GM12892 (cell line): Measurements from ENCODE around the gene PEX26.
A peak's percentile ranks its signal among the peaks of the same experiment; 100 is the strongest.
"Not testable (repeated sequence)": the region's sequence is repeated elsewhere in the genome, so short reads cannot be mapped to it uniquely, and the experiment has no call there.

Experiments
- DNase-seq: peaks from one replicate; pipeline ENCODE4 v3.0.0; 2011; ENCODE audit not compliant: insufficient read length
- FAIRE-seq: peaks from 2 replicates; lab custom pipeline; 2011; peaks lifted over from hg19 to GRCh38; lab: Jason Lieb, UNC
- POLR2A ChIP-seq: IDR thresholded peaks from 2 replicates; pipeline ENCODE4 v1.6.1; 2011; ENCODE audit warnings: low read depth, low read length, control low read depth
- POLR2AphosphoS5 ChIP-seq: IDR thresholded peaks from 2 replicates; pipeline ENCODE4 v1.6.1; 2011; ENCODE audit warnings: low read depth, low read length, control low read depth
- TAF1 ChIP-seq: IDR thresholded peaks from 2 replicates; pipeline ENCODE4 v1.6.1; 2011; ENCODE audit warnings: low read depth, mild to moderate bottlenecking, control low read depth, low read length, borderline replicate concordance

PEX26 gene

GRCh38 chr22:18044548-18045271 lies 33.1 kb upstream of the PEX26 start:
- DNase-seq (no peak), FAIRE-seq (no peak)
- TF ChIP-seq POLR2AphosphoS5, result no peak
- no peak for TF ChIP-seq TAF1
- TF ChIP-seq POLR2A, result no peak

GRCh38 chr22:18045794-18046193 lies 32.0 kb upstream of the PEX26 start:
- no peak for DNase-seq
- FAIRE-seq, result no peak
- TF ChIP-seq TAF1, result no peak

- FAIRE-seq, result no peak
- no peak for DNase-seq
- TF ChIP-seq POLR2AphosphoS5 (no peak), TAF1 (no peak), POLR2A (no peak)
Observed at GRCh38 chr22:18048041-18048440, 29.7 kb upstream of the PEX26 start.

DNA sequence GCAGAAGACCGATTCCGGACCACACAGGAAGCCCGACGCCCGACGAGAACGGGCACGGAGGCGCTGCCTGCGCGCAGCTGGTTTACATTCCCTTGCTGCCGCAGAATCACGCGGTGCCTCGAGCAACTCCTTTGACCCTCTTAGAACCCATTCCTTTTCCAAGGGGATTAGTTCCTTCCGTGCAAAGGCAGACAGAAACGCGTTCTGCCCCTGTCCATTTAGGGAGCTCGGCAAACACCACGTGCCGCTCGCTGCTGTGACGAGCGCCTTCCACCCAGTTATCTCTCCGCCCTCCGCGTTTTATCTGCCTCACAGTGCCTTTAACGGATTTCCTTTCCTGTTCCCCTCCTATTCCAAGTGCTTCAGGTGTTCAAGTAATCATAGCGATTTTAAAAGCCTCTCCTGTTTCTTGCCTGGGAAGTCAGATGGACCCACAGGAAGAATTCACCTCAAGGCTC lies 29.3 kb upstream of the PEX26 start:
- FAIRE-seq, result no peak
- no peak for DNase-seq
- no peak for TF ChIP-seq TAF1
- TF ChIP-seq POLR2A, result no peak
- no peak for TF ChIP-seq POLR2AphosphoS5

GRCh38 chr22:18050065-18050464 lies 27.7 kb upstream of the PEX26 start:
- no peak for DNase-seq
- no peak for FAIRE-seq
- TF ChIP-seq POLR2A (no peak), TAF1 (no peak), POLR2AphosphoS5 (no peak)

- FAIRE-seq, DNase-seq: not testable (repeated sequence)
Observed at GRCh38 chr22:18051113-18051512, 26.7 kb upstream of the PEX26 start.

- not testable (repeated sequence) for FAIRE-seq, DNase-seq
Observed at GRCh38 chr22:18053216-18053946, 24.4 kb upstream of the PEX26 start.

DNA sequence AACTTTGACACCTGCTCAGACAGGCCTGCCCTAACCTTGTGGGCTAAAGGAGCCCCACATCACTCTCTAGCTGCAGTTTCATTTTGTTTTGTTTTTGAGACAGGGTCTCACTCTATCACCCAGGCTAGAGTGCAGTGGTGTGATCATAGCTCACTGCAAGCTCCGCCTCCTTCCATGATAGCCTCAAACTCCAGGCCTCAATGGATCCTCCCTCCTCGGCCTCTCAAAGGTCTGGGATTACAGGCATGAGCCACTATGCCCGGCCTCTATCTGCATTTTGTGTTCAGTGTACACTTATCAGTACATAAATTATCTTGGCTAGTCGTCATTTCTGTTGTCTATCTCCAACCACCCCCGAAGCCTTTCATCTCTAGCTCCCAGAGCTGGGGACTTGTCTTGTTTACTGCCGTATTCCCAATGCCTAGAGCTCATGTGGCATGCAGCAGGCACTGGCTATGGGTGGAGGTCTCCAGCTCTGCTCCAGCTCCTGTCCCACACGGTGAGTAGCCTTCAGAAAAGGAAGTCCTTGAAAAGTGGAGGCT lies 22.1 kb upstream of the PEX26 start:
- FAIRE-seq (no peak), DNase-seq (no peak)
- TF ChIP-seq POLR2AphosphoS5 (no peak), TAF1 (no peak), POLR2A (no peak)

DNA sequence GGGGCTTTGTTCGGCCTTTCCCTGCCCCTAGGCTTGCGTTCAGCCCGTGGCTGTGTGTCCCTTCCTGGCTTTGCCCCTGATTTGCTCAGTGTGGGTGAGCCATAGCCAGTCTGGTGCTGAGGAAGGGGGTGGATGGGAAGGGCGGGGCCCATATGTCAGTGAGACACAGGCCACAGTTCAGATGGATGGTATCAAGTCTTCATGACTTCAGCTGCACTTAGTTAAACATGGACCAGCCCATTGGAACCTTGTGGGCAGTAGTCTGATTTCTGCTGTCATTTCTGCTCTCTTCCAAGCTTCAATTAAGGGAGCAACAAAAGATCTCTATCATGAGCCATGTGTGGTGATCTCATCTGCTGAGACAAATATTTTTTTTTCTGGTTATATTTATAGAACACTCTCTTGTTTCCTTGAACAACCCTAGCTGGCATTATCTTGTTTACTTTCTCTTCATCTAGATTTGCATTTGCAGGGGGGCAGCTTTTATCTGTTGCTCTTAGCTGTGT lies 21.6 kb upstream of the PEX26 start:
- FAIRE-seq, result peak; percentile 78
- no peak for DNase-seq
- TF ChIP-seq TAF1 (no peak), POLR2A (no peak), POLR2AphosphoS5 (no peak)

DNA sequence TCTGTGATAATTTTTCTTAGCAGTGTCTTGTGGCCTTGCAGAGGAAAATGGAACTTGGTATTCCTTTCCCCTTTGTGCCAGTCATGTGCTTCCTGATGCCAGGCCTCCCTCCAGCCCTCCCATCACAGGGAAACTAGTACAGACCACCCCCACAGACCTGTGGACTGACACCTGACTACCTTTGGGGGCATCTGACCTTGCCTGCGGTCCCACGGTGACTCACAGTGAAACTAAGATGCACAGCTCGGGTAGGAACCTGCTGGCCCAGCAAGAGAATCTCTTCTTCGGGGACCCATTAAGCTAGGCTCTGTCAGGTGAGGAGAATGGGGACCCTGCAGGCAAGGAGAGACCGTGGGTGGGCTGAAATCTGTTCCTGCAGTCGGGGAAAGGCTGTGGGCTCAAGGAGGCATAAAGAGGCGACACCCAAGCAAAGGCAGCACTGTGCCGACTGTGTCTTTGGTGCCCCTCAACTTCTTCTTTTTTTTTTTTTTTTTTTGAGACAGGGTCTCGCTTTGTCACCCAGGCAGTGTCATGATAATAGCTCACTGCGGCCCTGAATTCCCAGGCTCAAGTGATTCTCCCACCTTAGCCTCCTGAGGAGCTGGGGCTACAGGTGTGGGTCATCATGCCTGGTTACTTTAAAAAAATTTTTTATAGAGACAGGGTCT lies 20.8 kb upstream of the PEX26 start:
- DNase-seq (no peak), FAIRE-seq (peak; percentile 84)
- TF ChIP-seq POLR2AphosphoS5 (no peak), POLR2A (no peak), TAF1 (no peak)

DNA sequence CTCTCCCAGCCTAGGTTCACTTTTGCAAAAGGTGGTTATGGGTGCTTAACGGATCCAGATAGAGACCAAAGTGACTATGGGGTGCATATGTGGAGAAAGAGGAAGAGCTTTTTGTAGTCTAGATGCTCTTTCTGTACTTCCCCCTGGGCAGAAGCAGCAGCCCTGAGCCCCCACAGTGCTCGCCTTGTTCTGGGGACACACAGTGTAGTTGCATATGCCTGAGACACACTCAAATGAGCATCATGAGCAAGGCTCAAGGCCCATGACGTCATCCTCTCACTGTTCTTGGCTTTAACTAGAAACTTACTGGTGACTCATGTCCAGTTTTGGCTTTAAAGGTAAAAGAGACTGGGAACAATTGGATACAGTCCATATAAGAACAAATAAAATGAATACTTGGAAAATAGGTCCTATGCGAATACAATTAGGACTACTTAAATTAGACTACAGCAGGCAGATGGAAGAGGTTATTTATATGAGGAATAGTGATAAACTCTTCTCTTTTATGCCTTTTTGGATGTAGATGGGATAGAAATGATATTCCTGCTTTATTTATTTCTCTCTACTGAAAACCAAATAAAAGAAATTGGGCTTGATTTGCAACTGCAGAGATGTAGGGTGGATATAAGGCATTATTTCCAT lies 20.1 kb upstream of the PEX26 start:
- TF ChIP-seq POLR2A, result no peak
- peak; percentile 35; the same call in 1 of the 2 replicates for TF ChIP-seq TAF1
- DNase-seq, result no peak
- FAIRE-seq, result peak; percentile 89
